Osteoblast (primary cell): Measurements from ENCODE around the gene SLC16A2. TPM values are rescaled to one million over a fixed set of nuclear protein-coding genes. Genes with fewer than 3 reads are reported as not detected.
A peak's percentile ranks its signal among the peaks of the same experiment; 100 is the strongest.

Experiments
- DNase-seq: peaks from one replicate; pipeline ENCODE4 v3.0.0; 2011; ENCODE audit warnings: low spot score, mixed read lengths; ENCODE audit not compliant: insufficient read length; ENCODE audit errors: missing footprints
- H2AFZ ChIP-seq: 2 replicates; pipeline ENCODE4 v1.6.0; 2011; ENCODE audit warnings: mild to moderate bottlenecking, low read length
- H3K27ac ChIP-seq: 2 replicates; pipeline ENCODE4 v1.5.1; 2011; ENCODE audit warnings: mild to moderate bottlenecking, low read depth, low read length, moderate library complexity
- H3K27me3 ChIP-seq: 2 replicates; pipeline ENCODE4 v1.6.0; 2012; ENCODE audit warnings: mild to moderate bottlenecking, control low read depth, inconsistent platforms, low read length, moderate library complexity; ENCODE audit not compliant: insufficient read depth
- H3K36me3 ChIP-seq: 2 replicates; pipeline ENCODE4 v1.5.1; 2011; ENCODE audit warnings: mild to moderate bottlenecking, low read length, control low read depth, moderate library complexity; ENCODE audit not compliant: insufficient read depth
- H3K4me1 ChIP-seq: 2 replicates; pipeline ENCODE4 v1.5.1; 2011; ENCODE audit warnings: mild to moderate bottlenecking, low read length, control low read depth, moderate library complexity; ENCODE audit not compliant: insufficient read depth
- H3K4me2 ChIP-seq: 2 replicates; pipeline ENCODE4 v1.6.0; 2011; ENCODE audit warnings: mild to moderate bottlenecking, low read length; ENCODE audit not compliant: insufficient read depth
- H3K4me3 ChIP-seq: fragments of 200-600 bp; sonication (generic); 3 replicates; pipeline ENCODE4 v1.5.1; 2012; ENCODE audit warnings: mild to moderate bottlenecking, low read length, inconsistent platforms; ENCODE audit not compliant: insufficient read depth
- H3K79me2 ChIP-seq: 2 replicates; pipeline ENCODE4 v1.6.0; 2012; ENCODE audit warnings: mild to moderate bottlenecking, low read length, control low read depth, inconsistent platforms; ENCODE audit not compliant: insufficient read depth
- H3K9me3 ChIP-seq: 2 replicates; pipeline ENCODE4 v1.5.1; 2011; ENCODE audit warnings: low read depth, low read length, control low read depth
- H4K20me1 ChIP-seq: 2 replicates; pipeline ENCODE4 v1.6.0; 2012; ENCODE audit warnings: mild to moderate bottlenecking, low read length, control low read depth; ENCODE audit not compliant: insufficient read depth
- total RNA-seq: library from RNA; depleted of rRNA; stranded (reverse); fragments of >200 nt; gene quantifications from 2 replicates; pipeline ENCODE4 v1.2.3, GENCODE V29; 2012
- TF ChIP-seq, protein P1 (sequence below): IDR thresholded peaks from 2 replicates; pipeline ENCODE4 v1.5.1; 2011; ENCODE audit warnings: mild to moderate bottlenecking, low read depth, low read length, moderate library complexity; ENCODE audit errors: extremely low read depth

The SLC16A2 gene
- total RNA-seq, 1 donor, result 11.6 TPM

DNA sequence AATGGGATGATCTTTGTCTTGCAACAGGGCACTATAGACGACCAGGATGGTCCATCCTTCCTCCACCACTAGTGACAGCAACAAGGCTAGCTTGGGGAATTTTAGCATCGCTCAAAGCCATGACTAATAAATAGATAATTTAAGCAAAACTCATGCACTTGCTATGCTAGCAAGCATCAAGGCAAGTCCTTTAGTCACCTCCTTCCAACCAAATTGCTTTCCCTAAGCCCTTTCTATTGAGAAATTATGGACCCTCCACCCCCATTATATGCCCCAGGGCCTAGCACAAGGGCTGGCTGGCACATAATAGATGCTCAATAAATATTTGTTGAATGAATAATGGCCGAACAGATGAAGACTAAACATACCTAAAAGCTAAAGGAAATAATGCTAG, 28.6 kb downstream of the SLC16A2 start:
- H3K27me3 ChIP-seq, result no peaks in the 10 kb centered on the region
- H3K79me2 ChIP-seq, result no peaks in the 10 kb centered on the region
- DNase-seq, result no peak
- no peak overlapping the region for H2AFZ ChIP-seq
- TF ChIP-seq, protein P1, sequence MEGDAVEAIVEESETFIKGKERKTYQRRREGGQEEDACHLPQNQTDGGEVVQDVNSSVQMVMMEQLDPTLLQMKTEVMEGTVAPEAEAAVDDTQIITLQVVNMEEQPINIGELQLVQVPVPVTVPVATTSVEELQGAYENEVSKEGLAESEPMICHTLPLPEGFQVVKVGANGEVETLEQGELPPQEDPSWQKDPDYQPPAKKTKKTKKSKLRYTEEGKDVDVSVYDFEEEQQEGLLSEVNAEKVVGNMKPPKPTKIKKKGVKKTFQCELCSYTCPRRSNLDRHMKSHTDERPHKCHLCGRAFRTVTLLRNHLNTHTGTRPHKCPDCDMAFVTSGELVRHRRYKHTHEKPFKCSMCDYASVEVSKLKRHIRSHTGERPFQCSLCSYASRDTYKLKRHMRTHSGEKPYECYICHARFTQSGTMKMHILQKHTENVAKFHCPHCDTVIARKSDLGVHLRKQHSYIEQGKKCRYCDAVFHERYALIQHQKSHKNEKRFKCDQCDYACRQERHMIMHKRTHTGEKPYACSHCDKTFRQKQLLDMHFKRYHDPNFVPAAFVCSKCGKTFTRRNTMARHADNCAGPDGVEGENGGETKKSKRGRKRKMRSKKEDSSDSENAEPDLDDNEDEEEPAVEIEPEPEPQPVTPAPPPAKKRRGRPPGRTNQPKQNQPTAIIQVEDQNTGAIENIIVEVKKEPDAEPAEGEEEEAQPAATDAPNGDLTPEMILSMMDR, result no peak
- peak overlapping the region; percentile 12 for H3K27ac ChIP-seq
- no peaks in the 10 kb centered on the region for H3K9me3 ChIP-seq
- no peak overlapping the region for H3K4me3 ChIP-seq
- H3K4me2 ChIP-seq, result peak overlapping the region; percentile 32
- H3K36me3 ChIP-seq, result no peaks in the 10 kb centered on the region
- H4K20me1 ChIP-seq, result no peaks in the 10 kb centered on the region
- H3K4me1 ChIP-seq, result peaks cover 22% of the 10 kb centered on the region

DNA sequence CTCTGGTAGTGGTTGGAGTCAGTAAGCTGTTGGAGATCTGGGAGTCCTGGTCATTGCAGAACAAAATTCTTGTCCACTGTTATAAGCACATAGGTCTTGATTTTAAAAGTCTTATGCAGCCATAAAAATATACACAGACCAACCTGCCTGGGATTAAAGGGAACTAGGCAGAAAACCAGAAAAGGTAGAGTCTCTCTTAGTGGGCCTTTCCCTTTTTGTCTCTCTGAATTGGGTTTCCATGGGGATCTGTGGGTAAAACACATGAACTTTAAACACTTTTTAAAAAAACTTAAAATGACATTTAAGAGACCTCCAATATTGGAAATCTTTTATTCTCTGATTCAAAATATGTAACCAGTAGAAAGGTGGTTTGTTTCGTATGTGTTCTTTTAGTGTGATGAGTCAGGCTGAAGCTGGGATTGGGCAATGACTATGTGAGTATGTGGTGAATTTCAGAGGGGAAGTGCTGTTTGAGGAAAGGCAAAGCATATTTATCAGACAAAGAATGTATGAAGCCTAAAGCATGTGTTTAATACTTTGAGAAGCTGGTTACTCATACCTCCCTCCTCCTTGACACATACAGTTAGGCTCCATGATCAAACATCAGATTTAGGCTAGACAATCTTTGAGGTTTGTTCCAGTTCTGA, 29.6 kb downstream of the SLC16A2 start:
- no peak overlapping the region for H3K4me3 ChIP-seq
- H4K20me1 ChIP-seq, result no peaks in the 10 kb centered on the region
- H2AFZ ChIP-seq, result no peak overlapping the region
- no peaks in the 10 kb centered on the region for H3K9me3 ChIP-seq
- DNase-seq, result peak; percentile 76
- peak overlapping the region; percentile 54 for H3K27ac ChIP-seq
- no peaks in the 10 kb centered on the region for H3K27me3 ChIP-seq
- H3K79me2 ChIP-seq, result no peaks in the 10 kb centered on the region
- TF ChIP-seq, protein P1, result no peak
- peak overlapping the region; percentile 21 for H3K4me2 ChIP-seq
- peaks cover 22% of the 10 kb centered on the region for H3K4me1 ChIP-seq
- no peaks in the 10 kb centered on the region for H3K36me3 ChIP-seq

DNA sequence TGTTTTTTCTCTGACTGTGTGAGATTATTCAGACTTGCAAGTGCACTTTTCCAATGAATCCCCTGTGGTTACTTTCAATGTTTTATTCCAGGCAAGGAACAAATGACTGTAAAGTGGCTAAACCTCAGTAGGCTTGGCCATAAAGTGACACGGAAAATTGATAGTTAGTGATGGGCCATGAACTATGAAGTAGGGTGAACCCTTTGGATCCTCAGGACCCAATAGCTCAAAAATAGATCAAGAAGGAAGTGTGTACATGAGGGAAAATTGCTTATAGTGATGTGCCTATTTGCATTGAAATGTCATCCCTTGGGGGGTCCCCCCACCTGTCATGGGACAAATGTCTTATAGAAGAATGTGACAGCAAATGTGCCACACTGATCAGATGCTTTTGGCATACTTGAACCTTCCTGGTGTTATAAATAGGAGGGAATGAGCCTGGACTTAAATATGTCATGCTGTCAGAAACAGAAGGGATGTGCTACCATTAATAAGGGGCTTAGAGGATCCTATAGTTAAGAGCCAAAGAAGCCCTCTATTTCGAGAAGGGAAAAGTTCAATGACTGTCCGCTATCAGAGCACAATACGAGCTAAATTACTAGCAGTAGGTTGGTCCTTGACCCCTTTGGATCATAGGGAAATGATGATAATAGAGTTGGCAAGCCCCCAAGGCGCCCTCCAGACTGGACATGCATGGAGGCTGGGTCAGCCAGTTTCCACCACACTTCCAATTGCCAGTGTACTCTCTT, 30.3 kb downstream of the SLC16A2 start:
- no peaks in the 10 kb centered on the region for H3K27me3 ChIP-seq
- TF ChIP-seq, protein P1, result no peak
- H3K4me1 ChIP-seq, result peaks cover 22% of the 10 kb centered on the region
- H4K20me1 ChIP-seq, result no peaks in the 10 kb centered on the region
- H3K4me3 ChIP-seq, result no peak overlapping the region
- H2AFZ ChIP-seq, result no peak overlapping the region
- DNase-seq, result no peak
- H3K27ac ChIP-seq, result peak overlapping the region; percentile 54
- H3K36me3 ChIP-seq, result no peaks in the 10 kb centered on the region
- H3K79me2 ChIP-seq, result no peaks in the 10 kb centered on the region
- H3K9me3 ChIP-seq, result no peaks in the 10 kb centered on the region
- H3K4me2 ChIP-seq, result peak overlapping the region; percentile 20

DNA sequence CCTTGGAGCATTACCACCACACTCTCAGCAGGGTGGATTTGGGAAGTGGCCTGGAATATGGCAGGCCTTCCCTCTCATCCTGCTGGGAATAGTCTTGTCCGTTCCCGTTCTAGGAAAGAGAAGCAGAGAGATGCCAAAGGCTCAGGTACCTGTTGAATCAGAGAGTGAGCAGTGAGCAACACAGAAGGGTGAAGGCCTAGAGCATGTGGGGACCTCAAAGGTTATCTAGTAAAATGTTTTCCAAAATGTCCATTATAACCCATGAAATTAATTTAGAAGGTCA, 30.8 kb downstream of the SLC16A2 start:
- Histone ChIP-seq H3K9me3 (no peaks in the 10 kb centered on the region), H3K27ac (no peak overlapping the region), H3K4me2 (no peak overlapping the region), H3K36me3 (no peaks in the 10 kb centered on the region), H3K4me1 (peaks cover 22% of the 10 kb centered on the region), H2AFZ (no peak overlapping the region), H3K79me2 (no peaks in the 10 kb centered on the region), H3K4me3 (no peak overlapping the region), H4K20me1 (no peaks in the 10 kb centered on the region), H3K27me3 (no peaks in the 10 kb centered on the region)
- TF ChIP-seq, protein P1, result no peak
- no peak for DNase-seq
